Measurements from ENCODE around the gene CLEC4G. TPM values are rescaled to one million over a fixed set of nuclear protein-coding genes. Genes with fewer than 3 reads are reported as not detected.
"Not testable (repeated sequence)": the region's sequence is repeated elsewhere in the genome, so short reads cannot be mapped to it uniquely, and the experiment has no call there.

Gene CLEC4G
- total RNA-seq, 1 experiment from 2014 or later = not detected

DNA sequence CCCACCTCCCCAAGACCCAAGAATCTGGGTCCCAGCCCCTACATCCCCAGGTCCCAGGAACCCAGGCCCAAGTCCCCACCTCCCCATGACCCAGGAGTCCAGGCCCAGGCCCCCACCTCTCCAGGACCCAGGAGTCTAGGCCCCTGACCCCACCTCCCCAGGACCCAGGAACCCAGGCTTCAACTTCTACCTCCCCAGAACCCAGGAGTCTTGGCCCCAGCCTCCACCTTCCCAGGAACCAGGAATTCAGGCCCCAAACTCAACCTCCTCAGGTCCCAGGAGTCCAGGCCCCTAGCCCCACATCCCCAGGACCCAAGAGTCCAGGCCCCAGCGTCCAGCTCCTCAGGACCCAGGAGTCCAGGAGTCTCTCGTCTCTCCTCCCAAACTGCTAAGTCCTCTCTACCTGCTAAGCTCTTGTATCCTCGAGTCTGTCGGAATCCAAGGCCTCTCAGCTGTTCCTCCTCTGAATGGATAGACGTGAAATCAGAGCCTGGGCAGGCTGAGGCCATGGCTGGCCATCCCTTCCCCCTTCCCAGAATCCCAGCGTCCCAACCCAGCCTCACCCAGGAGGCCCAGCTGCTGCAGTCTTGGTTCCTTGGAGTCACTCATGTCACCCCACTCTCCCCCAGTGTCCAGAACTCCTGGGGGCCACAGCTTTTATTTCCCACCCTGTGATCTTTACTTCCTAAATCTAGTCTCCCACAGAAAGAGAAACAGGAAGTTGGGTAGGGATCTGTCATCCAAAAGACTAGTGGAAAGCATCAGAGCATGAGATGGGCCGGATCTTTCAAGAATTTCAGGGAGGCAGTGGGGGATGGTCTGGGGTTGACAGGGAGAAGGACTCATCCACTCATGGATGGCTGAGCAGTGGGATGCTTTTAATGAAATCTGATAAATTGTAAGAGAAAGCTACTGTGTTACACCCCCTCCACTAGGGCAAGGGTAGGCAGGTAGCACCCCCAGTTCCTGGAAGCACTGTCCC is 15.3 kb upstream of the CLEC4G start, which contains the start of gene CD209:
Gene CD209, minus strand, starts transcription at position 632 of the 982 bp plus-strand sequence. Its CDS starts 23 bp downstream, at position 609.
- no peak for DNase-seq (ENCODE audit: low read depth)

DNA sequence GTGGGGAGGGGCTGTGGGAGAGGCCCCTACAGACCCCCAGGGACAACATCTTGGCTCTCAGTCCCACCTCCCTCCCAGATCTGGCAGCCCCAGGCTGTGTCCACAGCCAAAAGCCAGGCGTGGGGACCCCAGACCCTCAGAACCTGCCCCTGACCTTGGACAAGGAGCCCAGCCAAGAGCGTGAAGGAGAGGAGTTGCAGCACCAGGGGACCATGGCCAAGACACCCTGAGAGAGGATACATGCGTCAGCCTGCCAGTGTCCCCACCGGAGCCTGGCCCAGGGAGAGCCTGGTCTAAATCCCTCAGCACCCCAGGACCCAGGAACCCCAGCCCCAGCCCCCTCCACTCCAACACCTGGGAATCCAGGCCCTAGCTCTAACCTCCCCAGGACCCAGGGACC is 14.4 kb upstream of the CLEC4G start:
- not testable (repeated sequence) for DNase-seq (ENCODE audit: low read depth)

DNA sequence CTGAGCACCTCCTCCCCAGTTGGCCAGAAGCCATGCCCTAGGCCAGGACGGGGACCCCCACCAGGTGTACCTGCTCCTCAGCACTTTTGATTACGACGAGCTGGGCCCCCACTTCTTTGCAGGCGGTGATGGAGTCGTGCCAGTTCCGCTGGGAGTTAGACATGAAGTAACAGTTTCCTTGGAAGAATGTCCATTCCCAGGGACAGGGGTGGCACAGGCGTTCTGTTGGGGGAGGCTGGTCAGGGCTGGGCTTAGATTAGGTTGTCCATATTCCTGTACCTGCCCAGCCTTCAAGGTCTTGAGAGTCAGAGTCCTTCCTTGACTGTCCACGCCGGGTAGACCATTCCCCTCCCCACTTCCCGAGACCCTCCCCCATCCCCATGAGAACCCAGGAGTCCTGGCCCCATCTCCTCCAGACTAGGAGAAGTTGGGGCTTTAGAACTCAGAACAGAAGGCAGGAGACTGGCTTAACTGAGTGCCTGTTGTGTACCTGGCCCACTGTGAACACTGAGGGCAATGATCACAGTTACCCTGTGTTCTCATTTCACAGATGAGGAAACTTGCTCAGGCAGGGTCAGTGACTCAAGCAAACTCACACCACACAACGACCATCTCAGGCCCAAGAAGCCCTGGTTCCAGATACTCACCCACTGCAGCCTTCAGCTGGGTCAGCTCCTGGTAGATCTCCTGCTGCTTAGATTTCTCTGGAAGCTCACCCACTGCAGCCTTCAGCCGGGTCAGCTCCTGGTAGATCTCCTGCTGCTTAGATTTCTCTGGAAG is 13.2 kb upstream of the CLEC4G start:
- DNase-seq (ENCODE audit: low read depth) = no peak

DNA sequence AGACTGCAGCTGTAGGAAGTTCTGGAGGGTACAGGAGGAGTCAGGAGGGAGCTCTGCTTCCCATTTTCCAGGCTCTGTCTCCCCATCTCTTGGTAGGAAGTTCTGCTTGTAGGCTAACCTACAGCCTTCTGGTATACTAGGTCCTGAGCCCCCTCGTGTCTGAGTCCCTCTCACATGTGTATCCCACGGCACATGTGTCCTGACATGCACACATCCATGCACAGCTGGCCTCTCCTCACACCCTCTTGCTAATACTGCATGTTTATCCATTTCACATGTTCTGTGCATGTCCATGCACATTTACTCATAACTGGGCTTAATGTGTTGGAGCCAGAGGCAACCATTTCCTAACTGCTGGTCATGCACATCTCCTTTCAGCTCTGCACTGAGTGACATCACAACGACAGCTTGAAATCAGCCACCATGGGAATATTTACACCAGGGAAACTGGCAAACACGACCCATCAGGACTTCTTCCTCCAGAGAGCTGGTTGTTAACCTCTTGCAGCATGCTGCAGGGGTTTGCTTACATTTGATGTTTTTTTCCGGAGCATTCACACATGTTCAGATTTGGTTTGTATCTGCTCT is 12.4 kb upstream of the CLEC4G start:
- DNase-seq (ENCODE audit: low read depth) = no peak

DNA sequence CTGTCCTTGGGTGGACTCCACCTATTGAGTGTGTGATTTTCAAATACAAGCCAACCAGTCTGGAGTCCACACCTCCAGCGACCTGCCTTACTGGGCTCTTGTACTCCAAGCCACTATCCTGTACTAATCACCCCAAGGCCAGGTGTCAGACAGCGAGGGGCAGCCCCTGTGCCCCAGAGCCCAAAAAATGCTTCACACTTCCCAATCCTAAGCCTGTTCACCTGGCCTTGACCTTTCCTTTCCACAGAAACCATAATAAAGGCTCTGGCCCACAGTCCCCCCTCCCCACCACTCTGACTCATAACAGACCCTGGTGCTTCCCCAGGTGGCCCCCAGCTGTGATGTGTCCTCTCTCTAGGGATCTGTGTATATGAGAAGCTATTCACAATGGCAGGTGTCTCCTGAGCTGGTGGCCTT is 11.5 kb upstream of the CLEC4G start:
- no peak for DNase-seq (ENCODE audit: low read depth)

DNA sequence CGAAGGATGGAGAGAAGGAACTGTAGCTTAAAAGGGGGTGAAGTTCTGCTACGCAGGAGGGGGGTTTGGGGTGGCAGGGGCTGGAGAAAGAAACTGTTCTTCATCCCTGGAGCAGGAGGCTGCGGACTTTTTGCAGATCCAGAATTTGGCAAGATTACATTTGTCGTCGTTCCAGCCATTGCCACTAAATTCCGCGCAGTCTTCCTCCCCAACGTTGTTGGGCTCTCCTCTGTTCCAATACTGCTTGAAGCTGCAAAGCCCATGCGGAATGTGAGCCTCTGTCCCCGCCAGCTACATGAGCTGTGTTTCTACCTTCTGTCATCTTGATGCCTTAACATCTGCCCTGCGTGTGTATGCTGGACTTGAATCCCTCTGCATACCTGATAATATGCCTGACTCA is 11.1 kb upstream of the CLEC4G start:
- DNase-seq (ENCODE audit: low read depth) = no peak

DNA sequence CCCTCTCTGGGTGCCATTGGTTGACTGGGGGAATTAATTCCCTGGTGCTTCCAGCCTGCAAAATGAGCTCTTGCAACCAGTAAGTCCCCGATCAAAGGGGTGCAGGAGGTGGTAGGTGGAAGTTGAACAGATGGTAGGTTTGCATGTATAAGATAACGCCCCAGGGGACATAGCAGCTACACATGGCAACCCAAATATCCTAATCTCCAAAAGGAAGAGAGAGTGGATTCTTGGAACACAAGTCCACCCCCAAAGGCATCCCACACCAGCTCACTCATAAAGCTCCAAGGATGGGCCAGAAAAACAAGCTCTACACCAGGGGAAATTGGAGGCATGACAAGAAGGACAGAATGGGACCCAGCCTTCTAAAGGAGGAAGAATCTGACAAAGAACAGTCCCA is 10.7 kb upstream of the CLEC4G start:
- DNase-seq (ENCODE audit: low read depth) = no peak

DNA sequence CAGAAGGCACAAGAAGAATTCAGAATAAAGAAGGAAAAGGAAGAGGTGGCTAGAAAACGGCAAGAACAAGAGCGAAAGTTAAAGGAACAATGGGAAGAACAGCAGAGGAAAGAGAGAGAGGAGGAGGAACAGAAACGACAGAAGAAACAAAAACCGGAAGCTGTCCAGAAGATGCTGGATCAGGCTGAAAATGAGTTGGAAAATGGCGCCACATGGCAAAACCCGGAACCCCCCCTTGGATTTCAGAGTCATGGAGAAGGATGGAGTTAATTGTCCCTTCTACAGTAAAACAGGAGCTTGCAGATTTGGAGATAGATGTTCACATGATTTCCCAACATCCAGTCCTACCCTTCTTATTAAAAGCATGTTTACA is 8.8 kb upstream of the CLEC4G start:
- DNase-seq (ENCODE audit: low read depth) = no peak

DNA sequence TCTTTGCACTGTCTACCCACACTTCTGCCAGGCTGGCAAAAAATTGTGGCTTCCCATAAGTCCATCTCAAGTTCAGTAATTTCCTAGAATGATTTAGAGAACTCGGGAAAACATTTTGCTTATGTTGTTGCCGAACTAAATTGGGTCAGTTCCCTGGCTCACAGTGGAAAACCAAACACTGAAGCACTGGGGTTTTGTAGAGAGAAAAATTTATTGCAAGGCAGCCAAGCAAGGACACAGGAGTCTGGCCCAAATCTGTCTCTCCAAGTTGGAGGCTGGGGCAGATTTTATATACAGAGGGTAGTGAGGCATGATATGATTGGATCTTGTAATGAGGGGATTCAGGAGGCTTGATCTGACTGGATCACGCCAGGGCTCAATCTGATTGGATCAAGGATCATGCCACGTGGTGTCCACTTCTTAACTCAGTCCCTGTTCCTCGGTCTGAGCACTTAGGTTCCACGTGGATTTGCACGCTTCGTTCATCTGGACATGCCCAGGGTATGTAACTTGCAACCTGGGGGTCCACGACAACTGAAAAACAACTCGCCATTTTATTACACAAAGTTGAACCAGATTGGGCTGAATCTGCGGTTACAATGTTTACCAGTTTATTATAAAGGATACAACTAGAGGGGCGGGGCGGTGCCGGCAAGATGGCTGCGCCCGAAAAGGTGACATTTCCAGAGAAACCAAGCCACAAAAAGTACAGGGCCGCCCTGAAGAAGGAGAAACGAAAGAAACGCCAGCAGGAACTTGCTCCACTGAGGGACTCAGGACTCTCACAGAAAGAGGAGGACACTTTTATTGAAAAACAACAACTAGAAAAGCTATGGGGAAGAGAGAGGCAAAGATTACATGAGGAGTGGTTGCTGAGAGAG is 8.1 kb upstream of the CLEC4G start:
- DNase-seq (ENCODE audit: low read depth) = no peak

DNA sequence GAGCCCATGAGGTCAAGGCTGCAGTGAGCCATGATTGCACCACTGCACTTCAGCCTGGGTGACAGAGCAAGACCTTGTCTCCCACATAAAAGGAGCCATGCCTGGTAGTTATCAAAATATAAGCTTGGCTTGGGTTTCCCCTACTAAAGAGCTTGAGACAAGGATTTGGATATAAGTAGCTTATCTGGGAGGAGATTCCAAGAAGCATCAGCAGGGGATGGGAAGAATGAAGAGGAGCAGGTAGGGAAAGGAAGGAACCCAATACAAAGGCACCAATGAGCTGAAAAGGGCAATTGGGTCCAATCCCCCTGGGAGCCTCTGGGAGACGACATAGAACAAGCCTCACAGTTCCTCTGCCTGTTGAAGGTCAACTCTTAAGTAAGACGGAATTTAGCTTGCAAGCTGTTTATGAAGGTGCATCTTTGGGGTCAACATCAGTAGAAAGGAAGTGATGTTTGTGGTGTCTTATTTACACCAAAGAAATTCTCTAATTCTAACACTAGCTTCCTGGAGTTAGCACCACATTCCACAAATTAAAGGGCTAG is 7.4 kb upstream of the CLEC4G start:
- DNase-seq (ENCODE audit: low read depth) = no peak

DNA sequence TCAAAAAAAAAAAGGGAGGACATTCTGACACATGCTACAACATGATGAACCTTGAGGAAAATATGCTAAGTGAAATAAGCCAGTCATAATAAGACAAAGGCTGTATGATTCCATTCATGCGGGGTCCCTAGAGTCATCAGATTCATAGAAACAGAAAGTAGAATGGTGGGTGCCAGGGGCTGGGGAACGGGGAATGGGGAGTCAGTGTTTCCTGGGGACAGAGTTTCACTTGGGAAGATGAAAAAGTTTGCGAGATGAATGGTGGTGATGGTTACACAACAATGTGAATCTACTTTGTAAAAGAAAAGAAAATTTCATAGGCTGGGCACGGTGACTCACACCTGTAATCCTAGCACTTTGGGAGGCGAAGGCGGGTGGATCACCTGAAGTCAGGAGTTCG is 6.1 kb upstream of the CLEC4G start:
- no peak for DNase-seq (ENCODE audit: low read depth)

DNA sequence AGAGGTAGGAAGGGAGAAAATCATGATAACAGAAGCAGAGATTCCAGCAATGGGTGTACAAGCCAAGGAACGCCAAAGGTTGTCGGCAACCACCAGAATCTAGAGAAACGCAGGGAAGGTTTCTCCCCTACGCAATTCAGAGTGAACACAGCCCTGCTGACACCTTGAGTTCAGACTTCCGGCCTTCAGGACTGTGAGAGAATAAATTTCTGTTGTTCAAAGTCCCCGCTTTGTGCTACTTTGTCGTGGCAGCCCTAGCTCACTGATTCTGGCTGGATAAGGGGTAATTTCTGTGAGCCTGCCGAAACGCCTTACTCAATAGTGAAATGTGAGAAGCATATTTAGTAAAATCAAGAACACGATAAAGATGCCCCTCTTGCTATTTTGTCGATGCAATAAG is 5.3 kb upstream of the CLEC4G start:
- no peak for DNase-seq (ENCODE audit: low read depth)

DNA sequence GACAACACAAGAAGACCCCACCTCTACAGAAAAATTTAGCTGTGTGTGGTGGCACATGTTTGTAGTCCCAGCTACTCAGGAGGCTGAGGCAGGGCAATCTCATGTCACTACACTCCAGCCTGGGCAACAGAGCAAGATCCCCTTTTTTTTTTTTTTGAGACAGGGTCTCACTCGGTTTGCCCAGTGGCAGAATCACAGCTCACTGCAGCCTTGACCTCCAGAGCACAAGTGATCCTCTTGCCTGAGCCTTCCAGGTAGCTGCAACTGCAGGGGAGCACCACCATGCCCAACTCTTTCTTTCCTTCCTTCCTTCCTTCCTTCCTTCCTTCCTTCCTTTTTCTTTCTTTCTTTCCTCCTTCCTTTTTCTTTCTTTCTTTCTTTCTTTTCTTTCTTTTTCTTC is 4.2 kb upstream of the CLEC4G start:
- no peak for DNase-seq (ENCODE audit: low read depth)

DNA sequence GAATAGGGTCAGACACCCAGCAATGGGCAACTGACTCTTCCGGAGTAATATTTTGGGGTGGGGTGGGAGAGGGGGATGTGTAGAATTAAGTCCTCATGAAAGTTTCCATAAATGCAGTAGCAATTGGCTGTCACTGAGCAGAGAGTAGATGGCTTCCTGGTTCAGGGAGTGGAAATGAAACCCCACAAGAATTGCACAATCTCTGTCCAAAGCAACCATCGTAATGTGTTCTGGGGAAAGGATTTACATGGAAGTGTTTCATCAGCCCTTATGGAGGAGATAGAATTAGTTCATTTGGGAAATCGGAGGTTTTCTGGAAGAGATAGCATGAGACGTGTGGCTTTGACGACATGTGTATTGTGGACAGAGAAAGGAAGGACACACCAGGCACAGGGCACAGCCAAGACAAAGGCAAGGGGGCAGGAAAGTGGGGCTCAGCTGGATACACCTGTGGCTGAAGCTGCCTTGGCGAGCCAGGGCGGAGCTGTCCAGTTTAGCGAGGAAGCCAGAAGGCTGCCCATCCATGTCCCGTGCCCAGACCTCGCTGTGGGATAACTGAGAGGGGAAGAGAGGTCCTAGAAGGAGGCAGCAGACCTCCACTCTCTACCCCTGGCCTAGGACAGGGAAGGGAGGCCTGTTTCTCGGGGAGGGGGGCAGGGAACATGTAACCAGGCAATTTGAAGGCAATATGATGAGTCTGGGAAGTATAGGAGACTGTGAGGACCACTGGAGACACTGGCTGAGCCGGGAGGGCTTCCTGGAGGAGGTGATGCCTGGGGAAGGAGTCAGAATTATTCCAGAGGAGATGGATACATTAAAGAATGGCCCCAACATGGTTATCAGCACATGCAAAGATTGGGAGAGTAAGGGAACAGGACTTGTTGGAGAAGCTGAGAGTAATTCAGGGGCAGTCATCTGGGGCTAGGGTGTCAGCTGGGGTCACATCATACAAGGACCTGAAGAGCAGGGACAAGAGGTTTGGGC is 2.6 kb upstream of the CLEC4G start:
- DNase-seq (ENCODE audit: low read depth) = no peak

DNA sequence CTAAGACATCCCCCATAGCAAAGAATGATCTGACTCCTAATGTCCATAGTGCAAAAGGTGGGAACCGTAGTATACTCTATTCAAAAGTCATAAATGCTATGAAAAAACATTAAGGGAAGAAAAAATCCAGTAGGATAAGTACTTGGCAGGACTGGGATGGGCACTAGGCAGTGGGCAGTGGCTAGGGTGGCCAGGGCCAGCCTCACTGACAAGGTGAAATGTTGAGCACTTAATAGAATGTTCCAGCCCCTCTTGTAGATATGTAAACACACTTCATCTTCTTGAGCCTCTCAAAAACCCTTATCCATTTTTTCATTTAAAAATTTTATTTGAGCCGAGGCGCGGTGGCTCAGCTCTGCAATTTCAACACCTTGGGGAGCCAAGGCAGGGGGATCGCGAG is 1.5 kb upstream of the CLEC4G start:
- no peak for DNase-seq (ENCODE audit: low read depth)

DNA sequence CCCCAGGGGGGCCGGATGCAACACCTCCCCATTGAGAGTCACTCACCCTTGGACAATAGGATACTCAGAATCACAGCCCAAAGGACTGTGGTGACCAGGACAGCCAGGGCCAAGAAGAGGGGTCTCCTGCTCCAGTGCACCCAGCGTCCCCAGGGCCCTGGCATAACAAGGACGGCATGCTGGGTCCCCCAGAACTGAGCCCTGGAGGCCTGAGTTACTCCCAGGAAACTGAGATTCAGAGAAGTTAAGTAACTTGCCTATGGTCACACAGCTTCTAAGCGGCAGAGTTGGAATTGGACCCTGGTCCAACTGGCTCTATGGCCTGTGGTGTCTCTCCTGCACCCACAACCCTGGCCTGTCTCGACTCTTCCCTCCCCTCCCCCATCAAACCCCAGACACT is 295 bp downstream of the CLEC4G start:
- no peak for DNase-seq (ENCODE audit: low read depth)

DNA sequence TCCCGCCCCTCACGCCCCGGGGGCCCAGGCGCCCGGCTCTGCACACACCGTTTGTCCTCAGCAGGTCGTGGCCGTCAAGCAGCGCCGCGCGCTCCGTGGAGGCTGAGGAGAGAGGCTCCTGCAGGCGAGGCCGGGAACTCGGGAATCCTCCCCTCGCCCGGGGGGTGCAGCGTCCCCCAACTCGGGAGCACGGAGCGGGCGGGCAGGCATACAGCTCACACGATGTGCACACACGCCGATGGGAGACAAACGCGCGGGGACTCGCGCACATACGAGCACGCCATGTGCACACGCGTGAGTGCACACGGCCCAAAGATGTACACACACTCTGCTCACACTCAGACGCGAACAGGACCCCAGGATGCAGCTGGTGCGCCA is 703 bp downstream of the CLEC4G start:
- no peak for DNase-seq (ENCODE audit: low read depth)

DNA sequence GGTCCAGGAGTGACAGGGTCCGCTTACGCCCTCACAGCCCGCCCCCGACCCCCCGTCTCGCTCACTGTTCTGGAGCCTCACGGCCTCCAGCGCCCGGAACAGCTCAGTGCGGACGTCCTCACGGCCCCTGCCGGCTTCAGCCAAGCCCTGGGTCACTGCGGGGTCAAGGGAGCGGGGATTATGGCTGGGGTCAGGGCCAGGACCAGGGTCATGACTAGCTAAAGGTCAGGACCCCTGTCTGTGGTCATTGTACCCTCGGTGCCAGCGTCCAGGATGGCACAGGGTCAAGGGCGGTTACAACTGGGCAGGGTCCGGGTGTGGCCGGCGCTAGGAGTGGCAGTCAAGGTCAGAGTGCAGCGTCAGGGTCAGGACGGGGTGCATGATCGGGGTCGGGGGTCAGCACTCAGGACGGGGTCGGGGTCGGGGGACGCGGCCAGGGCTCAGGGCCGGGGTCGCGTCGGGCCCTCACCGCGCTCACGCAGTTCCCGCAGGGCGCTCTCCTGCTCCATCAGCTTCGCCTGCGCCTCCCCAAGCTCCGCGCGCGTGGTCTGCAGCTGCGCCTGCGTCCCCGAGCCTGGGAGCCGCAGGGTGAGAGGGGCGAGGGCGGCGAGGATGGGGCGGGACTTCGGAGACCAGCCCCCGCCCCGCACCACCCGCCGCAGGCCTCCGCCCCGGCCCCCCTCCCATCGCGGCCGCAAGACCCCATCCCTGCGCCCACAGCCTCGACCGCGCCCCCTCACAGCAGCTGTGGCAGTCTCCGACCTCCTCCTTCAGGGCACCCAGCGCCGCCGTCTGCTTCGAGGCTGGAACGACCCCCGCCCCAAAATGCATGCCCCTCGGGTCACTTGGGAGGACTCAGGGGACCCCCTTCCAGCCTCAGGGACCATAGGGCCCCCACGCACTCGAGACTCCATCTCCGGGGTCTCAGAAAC is 1.4 kb downstream of the CLEC4G start:
- DNase-seq (ENCODE audit: low read depth) = no peak

DNA sequence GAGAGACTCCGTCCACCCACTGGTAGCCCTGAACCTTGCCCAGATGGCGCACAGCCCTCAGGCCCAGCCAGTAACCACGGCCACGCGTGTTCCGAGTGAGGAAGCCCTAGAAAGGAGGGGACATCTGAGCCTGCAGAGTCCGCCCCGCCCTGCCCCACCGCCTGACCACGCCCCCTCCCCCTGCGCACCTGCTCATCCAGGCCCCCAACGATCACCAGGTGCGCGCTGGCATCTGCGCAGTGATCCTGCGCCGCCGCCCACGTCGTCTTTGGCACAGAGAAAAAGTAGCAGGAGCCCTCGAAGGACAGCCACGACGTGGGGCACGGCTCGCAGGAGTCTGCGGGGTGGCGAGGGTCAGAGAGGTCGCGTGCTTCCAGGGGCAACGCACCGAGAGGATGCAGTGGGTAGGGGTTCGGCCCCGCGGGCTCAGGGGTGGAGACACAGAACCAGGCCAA is 2.1 kb downstream of the CLEC4G start:
- DNase-seq (ENCODE audit: low read depth) = no peak

Data from M059J (cell line).